H7 (cell line): ENCODE measurements around the gene FAM114A1. TPM values are rescaled to one million over a fixed set of nuclear protein-coding genes. Genes with fewer than 3 reads are reported as not detected.

ENCODE experiments used
- DNase-seq: peaks from one replicate; pipeline ENCODE4 v3.0.0; 2012
- H3K27me3 ChIP-seq: 2 replicates; pipeline ENCODE4 v1.6.0; 2011; ENCODE audit warnings: mild to moderate bottlenecking, low read length; ENCODE audit not compliant: control insufficient read depth, insufficient read depth
- H3K36me3 ChIP-seq: replicated peaks from 2 replicates; pipeline ENCODE4 v1.5.1; 2011; ENCODE audit warnings: low read length; ENCODE audit not compliant: control insufficient read depth, insufficient read depth
- H3K4me3 ChIP-seq: 2 replicates; pipeline ENCODE4 v1.5.1; 2011; ENCODE audit warnings: low read depth, mild to moderate bottlenecking, control low read depth, low read length, moderate library complexity; ENCODE audit not compliant: insufficient read depth
- total RNA-seq: library from RNA; depleted of rRNA; stranded (reverse); fragments of >200 nt; shearing (Covaris generic); gene quantifications from 2 replicates; pipeline ENCODE4 v1.2.3, GENCODE V29; 2014

FAM114A1 gene
- total RNA-seq, 1 experiment from 2014 or later, result 14.5 TPM

DNA sequence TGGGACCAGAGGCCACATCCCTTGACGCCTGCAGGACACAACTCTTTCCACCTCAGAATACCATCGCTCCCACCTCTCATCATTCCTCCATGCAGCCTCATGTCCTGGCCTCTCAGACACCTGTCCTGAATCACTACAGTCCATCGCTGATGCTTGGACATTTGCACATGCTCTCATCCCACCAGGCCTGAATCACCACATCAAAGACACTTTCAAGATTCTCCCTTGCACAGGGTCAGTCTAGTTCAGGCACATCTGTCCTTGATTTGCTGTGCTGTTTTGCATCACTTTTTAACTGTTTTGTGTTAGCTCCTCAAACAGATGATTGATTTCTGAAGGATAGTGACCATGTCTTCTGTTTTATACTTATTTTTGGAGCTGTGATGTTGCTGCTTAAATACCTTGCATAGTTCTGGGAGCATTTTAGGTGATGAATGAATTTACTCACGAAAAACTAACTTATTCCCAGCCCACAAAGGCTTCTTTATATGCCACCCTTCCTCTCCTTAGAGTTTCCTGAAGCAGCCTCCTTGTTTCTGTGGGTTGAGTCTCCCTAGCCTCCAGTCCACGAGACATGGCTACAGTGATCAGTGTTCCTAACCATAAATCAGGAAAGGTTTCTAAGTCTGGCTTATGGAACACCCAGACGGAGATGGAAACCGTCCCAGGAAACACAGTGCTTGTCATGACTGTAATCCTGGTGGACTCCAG, 2.6 kb downstream of the FAM114A1 start:
- peaks cover 4% of the 10 kb centered on the region; the same call in 1 of the 2 replicates for H3K36me3 ChIP-seq

DNA sequence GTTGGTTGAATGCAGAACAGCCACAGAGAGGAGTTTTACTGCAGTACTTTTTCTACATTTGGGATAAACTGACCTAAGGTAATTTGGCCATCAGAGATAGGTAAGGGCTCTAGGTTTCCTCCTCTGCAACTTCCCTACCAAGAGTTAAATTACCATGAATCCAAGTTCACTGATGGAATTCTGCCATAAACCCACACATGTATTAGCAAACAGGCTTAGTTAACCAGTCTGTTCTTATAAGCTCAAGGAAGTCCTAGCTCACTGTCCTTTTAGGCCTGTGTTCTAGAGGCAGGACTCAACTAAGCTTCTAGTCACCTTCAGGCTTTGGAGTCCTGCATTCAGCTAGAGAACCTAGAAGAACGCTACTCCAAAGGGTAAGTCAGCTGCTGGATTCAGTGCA, 4.0 kb downstream of the FAM114A1 start:
- Histone ChIP-seq H3K36me3 (peaks cover 4% of the 10 kb centered on the region; the same call in 1 of the 2 replicates), H3K27me3 (peaks cover 4% of the 10 kb centered on the region; the same call in 1 of the 2 replicates), H3K4me3 (no peak overlapping the region)
- DNase-seq, result no peak

More for the DNA sequence above, 2.6 kb downstream of the FAM114A1 start:
- Histone ChIP-seq H3K4me3 (no peak overlapping the region), H3K27me3 (peaks cover 4% of the 10 kb centered on the region; the same call in 1 of the 2 replicates)
- DNase-seq, result no peak

DNA sequence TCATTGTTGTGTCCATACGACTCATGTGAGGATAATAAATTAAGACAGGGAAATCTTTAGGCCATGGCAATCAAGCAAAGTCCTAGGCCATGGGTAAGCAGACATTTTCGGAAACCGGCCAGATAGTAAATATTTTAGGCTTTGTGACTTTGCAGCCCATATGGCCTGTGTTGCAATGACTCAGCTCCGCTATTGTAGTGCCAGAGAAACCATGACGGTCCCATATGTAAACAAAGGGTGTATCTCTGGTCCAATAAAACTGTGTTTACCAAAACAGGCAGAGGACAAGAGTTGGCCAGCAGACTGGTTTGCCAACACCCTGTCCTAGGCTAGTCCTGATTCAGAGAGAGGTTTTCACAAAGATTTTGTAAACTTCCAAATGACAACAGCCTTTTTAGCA, 5.0 kb downstream of the FAM114A1 start:
- DNase-seq, result no peak
- Histone ChIP-seq H3K36me3 (peaks cover 4% of the 10 kb centered on the region; the same call in 1 of the 2 replicates), H3K27me3 (peaks cover 2% of the 10 kb centered on the region; the same call in 1 of the 2 replicates), H3K4me3 (no peak overlapping the region)

DNA sequence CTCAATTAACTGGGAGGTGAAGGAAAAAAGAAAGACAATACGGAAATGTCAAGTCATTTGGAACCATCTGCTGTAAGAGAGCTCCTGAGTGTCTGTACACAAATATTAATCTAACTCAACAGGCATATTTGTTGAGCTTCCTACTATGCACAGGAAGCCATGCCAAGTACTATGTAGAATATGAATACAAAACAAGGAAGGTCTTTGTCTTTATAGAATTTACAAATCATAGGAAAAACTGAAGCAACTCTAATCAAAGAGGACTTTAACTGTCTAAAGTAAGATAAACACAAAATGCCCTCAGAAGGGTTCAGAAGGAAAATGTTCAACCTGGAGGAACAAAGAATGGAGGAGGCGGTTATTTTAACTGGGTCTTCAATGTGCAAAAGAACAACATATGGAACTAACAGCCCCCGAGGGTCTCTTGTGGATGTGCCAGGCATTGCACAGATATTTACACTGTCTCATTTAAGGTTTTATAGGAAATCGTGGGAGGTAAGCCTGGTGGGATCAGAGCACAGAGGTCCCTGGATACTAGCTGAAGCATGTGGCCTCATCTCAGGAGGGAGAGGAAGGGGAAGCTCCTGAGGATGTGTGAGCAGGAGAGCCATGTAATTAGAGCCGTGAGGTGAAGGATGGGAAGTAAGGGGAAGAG, 5.8 kb downstream of the FAM114A1 start:
- no peaks in the 10 kb centered on the region for H3K27me3 ChIP-seq
- H3K36me3 ChIP-seq, result peaks cover 4% of the 10 kb centered on the region
- no peak for DNase-seq
- no peak overlapping the region for H3K4me3 ChIP-seq

DNA sequence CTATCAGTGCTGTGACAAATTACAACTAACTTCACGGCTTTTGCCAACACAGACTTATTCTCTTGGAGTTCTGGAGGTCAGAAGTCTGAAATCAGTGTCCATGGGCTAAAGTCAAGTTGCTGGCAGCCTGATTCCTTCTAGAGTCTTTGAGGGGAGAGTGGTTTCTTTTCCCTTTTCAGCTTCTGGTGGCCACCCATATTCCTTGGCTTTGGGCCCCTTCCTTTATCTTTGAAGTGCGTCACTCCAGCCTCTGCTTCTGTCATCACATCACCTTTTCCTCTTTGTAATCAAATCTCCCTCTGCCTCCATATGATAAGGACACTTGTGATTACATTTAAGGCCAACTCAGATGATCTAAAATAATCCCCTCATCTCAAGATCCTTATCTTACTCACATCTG, 9.0 kb downstream of the FAM114A1 start:
- Histone ChIP-seq H3K4me3 (no peak overlapping the region), H3K27me3 (no peaks in the 10 kb centered on the region)
- no peak for DNase-seq

DNA sequence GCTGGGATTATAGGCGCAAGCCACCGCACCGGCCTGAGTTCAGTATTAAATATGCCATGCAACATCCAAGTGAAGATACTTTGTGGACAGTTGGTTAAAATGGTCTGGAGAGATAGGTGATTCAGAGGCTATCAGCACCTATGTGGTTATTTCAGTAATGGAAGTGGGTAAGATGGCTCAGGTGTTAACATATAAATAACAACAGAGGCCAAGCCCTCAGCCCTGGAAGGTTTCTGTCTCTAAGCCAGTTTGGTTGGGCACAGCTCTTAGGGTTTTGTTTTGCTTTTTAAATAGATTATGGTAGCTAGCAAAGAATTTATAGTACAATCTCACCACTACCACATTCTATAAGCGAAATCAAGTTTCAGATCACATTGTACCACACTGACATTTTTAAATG, 16.6 kb downstream of the FAM114A1 start:
- no peak for DNase-seq
- H3K4me3 ChIP-seq, result no peak overlapping the region
- H3K36me3 ChIP-seq, result no peaks in the 10 kb centered on the region
- no peaks in the 10 kb centered on the region for H3K27me3 ChIP-seq

More for the DNA sequence above, 9.0 kb downstream of the FAM114A1 start:
- H3K36me3 ChIP-seq, result no peaks in the 10 kb centered on the region; the same call in 1 of the 2 replicates

DNA sequence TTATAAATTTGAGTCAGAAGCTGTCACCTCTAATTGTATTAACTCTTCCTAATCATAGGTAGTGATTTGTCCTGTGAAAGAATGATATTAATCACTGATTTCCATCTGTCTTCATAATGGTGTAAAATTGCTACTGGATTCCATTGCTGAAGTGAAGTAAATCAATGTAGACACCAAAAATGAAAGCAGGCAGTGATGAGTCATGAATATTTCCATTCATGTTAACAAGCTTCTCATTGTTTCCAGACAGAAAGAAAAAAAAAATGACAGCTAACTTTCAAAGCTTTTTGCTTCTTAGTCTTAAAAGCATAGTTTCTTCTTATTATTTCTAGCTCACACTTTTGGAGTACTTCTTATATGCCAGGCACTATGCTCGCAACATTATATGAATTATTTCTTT, 21.5 kb downstream of the FAM114A1 start:
- Histone ChIP-seq H3K27me3 (no peaks in the 10 kb centered on the region), H3K36me3 (no peaks in the 10 kb centered on the region), H3K4me3 (no peak overlapping the region)
- no peak for DNase-seq

DNA sequence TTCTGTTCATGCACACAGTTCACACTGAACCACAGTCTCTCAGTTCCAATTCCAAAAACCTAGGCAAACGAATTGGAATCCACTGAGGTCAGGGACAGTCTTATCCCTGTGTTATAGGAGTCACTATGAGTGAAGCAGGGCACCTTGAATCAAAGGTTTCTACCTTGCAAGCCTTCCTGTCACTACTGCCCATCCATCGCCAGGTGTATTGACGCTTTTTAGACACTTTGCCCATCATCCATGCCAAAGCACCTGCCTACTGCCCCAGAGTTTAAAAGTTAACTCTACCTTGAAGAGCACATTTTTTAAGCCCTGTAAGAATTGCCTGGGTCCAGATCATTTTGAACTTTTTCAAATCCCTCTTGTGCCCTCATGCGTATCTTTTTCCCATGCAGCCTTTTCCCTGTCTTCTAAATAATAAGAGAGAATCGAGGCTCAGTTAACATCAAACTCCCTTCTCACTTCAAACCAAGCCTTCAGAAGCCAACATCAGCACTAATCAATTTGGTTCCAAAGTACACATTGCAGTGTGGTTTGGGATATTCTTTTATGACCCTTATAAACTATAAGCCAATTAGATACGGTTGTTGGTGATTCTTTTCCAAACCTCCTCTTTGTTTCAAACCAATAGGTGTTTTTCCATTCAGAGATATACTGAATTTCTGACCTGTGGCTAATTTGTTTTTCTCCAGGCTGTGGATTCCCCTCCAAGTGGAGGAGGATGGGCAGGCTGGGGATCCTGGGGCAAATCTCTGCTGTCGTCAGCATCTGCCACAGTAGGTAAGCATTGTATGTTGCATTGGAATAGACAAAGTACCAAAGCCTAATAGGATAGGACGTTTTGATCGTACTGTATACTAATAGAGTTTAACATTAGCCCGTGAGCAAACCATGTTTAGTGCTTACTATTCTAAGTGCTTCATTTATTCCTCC, 23.7 kb downstream of the FAM114A1 start:
- Histone ChIP-seq H3K27me3 (no peaks in the 10 kb centered on the region), H3K4me3 (no peak overlapping the region), H3K36me3 (no peaks in the 10 kb centered on the region)
- no peak for DNase-seq

DNA sequence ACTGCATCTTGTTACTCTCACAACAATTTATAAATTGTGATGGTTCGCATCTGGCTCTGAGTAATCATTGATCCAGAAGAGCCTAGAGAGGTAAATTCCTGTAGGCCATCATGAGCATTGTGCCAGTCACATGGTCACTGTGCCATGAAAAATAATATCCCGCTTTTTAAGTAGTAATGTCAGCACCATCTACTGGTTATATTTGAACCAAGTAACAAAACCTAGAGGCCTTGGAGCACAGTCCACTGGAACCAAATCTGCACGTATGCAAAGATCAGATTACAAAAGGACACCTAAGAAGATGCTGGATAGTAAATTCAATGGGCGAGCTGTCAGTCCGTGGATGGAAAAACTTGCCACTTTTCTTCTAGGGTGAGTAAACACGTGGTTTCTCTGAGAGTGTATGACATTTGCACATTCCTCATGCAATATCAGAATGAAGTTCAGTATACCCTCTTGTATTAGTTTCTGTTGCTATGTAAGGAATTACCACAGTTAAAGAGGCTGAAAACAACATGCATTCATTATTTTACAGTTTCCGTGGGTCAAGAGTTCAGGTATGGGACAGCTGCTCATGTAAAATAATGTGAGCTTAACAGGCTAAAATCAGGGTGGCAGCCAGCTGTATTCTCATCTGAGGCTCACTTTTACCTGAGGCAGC, 26.8 kb downstream of the FAM114A1 start:
- H3K27me3 ChIP-seq, result no peaks in the 10 kb centered on the region
- no peak for DNase-seq
- no peak overlapping the region for H3K4me3 ChIP-seq
- H3K36me3 ChIP-seq, result no peaks in the 10 kb centered on the region

DNA sequence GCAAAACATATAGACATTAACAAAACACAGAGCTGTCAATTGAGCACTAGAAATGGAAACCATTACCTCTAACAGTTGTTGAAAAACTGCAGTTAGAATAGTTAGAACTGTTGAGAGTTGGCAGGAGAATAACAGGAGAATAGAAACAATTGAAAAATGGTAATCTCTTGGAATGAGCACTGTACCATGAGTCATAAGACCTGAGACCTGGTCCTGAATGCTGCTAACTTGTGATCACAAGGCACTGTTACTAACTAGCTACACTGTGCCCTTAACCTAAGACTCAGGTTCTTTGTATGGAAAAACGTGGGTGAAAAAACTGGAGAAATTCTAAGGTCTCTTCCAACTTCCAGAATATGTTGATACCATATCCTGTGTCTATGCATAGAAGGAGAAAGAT, 29.3 kb downstream of the FAM114A1 start:
- Histone ChIP-seq H3K36me3 (no peaks in the 10 kb centered on the region), H3K4me3 (no peak overlapping the region)

DNA sequence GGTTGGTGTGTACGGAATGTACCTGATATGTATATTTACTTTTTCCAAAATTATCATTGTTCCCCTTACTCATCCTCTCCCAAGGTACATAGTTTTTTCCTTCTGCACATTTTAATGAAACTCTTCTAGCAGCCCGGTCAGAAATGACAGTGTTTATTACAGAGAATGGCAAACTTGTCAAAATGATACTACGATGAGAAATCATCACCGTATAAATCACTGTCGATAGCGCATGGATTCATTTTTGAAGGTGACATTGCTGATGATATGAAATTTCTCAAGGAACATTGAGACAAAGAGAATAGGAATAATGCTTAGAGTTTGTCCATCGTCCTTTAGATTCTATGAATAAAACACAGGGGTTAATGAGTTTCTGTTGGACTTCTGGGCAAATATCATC, 30.6 kb downstream of the FAM114A1 start:
- Histone ChIP-seq H3K4me3 (no peak overlapping the region), H3K36me3 (no peaks in the 10 kb centered on the region), H3K27me3 (no peaks in the 10 kb centered on the region)
- no peak for DNase-seq

More for the DNA sequence above, 29.3 kb downstream of the FAM114A1 start:
- H3K27me3 ChIP-seq, result no peaks in the 10 kb centered on the region
- no peak for DNase-seq

DNA sequence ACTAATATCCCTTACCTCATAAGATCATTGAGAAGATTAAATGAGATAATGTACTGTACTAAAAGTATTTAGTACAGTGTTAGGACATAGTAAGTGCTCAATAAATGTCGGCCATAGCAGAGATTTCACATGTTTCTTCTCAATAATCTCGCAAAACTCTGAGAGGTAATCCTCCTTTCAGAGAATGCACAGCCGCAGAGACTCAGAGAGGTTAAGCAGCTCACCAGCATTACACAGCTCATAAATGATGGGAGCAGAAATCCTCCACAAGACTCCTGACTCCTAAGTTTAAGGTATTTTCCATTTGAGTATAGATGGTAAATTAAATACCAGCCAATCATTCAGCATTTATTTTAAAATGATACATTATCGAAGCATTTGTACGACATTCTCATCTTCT, 34.6 kb downstream of the FAM114A1 start:
- no peak overlapping the region for H3K4me3 ChIP-seq
- no peaks in the 10 kb centered on the region for H3K27me3 ChIP-seq
- no peak for DNase-seq
- no peaks in the 10 kb centered on the region; the same call in none of the 2 replicates for H3K36me3 ChIP-seq

DNA sequence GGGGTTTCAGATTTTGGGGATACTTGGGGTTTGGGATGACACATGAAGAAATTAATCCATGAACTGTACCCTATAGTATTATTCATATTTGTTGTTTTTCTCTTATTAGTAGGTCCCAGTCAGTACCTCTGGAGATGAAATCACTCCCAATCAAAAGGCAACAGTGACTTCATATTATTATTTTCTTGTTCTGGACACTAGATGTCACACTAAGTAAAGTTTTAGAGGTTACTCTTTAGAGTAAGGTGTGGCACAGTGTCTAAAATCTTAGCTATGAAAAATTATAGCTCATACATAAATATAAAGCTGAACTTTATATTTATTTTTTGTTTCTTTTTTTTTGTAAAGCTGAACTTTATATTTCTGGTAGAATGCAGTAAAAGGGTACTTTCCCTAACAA, 35.1 kb downstream of the FAM114A1 start:
- no peak for DNase-seq
- peaks cover 1% of the 10 kb centered on the region for H3K36me3 ChIP-seq
- H3K27me3 ChIP-seq, result no peaks in the 10 kb centered on the region
- H3K4me3 ChIP-seq, result no peak overlapping the region

DNA sequence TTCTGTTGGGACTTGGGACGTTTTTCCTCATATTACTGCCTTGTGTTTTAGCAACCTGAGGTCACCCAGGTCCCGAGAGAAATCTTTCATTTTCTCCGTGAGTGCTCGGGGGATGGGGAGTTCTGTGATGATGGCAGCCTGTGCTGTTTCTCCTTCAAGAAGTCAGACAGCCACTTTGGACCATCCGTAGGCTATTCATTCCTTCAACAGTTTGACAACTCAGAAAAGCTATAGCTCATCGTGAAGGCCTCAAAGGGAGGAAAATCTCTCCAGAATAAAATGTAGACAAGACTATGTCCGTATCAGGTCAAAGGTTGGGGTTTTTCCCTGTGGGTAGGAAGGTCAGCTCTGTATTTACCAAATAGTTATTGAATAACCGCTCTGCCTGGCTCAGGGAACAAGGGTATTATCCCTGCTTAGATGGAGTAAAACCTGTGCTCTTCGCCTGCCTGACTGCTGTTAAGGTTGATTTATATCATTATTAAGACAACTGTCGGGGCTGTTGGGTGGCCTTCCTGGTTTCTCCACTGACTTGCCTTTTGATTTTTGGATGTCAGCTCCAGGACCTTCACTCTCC, 36.6 kb downstream of the FAM114A1 start:
- Histone ChIP-seq H3K36me3 (peaks cover 1% of the 10 kb centered on the region), H3K27me3 (no peaks in the 10 kb centered on the region), H3K4me3 (no peak overlapping the region)
- DNase-seq, result no peak
